AG09319 (cell line): ENCODE data around the gene EXOC6.

Source experiments
- DNase-seq: peaks from one replicate; pipeline ENCODE4 v3.0.0-alpha.2; 2010; ENCODE audit warnings: low read depth; ENCODE audit errors: extremely low read depth
- CTCF ChIP-seq: IDR thresholded peaks from 2 replicates; pipeline ENCODE4 v1.5.1; 2011; ENCODE audit warnings: low read depth, mild to moderate bottlenecking, inconsistent platforms, low read length, moderate library complexity

The EXOC6 gene

GRCh38 chr10:92915892-92916291 is 67.6 kb downstream of the EXOC6 start:
- TF ChIP-seq CTCF, result no peak
- no peak for DNase-seq

- DNase-seq, result no peak
- no peak for TF ChIP-seq CTCF
Observed at GRCh38 chr10:92916433-92916832, 68.1 kb downstream of the EXOC6 start.

- no peak for TF ChIP-seq CTCF
- DNase-seq, result no peak
Observed at GRCh38 chr10:92918603-92919002, 70.3 kb downstream of the EXOC6 start.

GRCh38 chr10:92920866-92921265 is 72.5 kb downstream of the EXOC6 start:
- no peak for DNase-seq
- TF ChIP-seq CTCF, result no peak

- no peak for DNase-seq
Observed at GRCh38 chr10:92923416-92923815, 75.1 kb downstream of the EXOC6 start.

GRCh38 chr10:92929896-92930295 is 81.6 kb downstream of the EXOC6 start:
- no peak for DNase-seq
- no peak for TF ChIP-seq CTCF

More at GRCh38 chr10:92923416-92923815, 75.1 kb downstream of the EXOC6 start:
- no peak for TF ChIP-seq CTCF

- DNase-seq, result no peak
- TF ChIP-seq CTCF, result no peak
Observed at GRCh38 chr10:92931597-92931996, 83.3 kb downstream of the EXOC6 start.
